Immature natural killer cell (primary cell): ENCODE measurements around the gene IGFBP4. TPM values are rescaled to one million over a fixed set of nuclear protein-coding genes. Genes with fewer than 3 reads are reported as not detected.
"Not testable (repeated sequence)": the region's sequence is repeated elsewhere in the genome, so short reads cannot be mapped to it uniquely, and the experiment has no call there.

Experiments
- DNase-seq, 3 donors: peaks; one replicate each; pipeline ENCODE4 v3.0.0; 2022; ENCODE audit warnings: mixed read lengths in 1 of 3
- H3K27ac Mint-ChIP-seq, 6 donors: one replicate each; pipeline ENCODE4 v1.8.0; 2020; ENCODE audit warnings: mixed read lengths in 6 of 6, mild to moderate bottlenecking in 5 of 6, inconsistent platforms in 4 of 6, moderate library complexity in 3 of 6
- H3K27me3 Mint-ChIP-seq, 3 donors: one replicate each; pipeline ENCODE4 v1.8.0; 2020 to 2021; ENCODE audit warnings: low read depth in 3 of 3, mild to moderate bottlenecking in 3 of 3, mixed read lengths in 3 of 3, moderate library complexity in 3 of 3, inconsistent platforms in 1 of 3
- H3K36me3 Mint-ChIP-seq, 3 donors: one replicate each; pipeline ENCODE4 v1.8.0; 2020; ENCODE audit warnings: mixed read lengths in 3 of 3, inconsistent platforms in 2 of 3, mild to moderate bottlenecking in 2 of 3
- H3K4me1 Mint-ChIP-seq, 2 donors: one replicate each; pipeline ENCODE4 v1.8.0; 2020; ENCODE audit warnings: inconsistent platforms in 2 of 2, mild to moderate bottlenecking in 2 of 2, mixed read lengths in 2 of 2, moderate library complexity in 1 of 2
- H3K4me3 Mint-ChIP-seq, 5 donors: one replicate each; pipeline ENCODE4 v1.8.0; 2020; ENCODE audit warnings: mild to moderate bottlenecking in 5 of 5, mixed read lengths in 5 of 5, inconsistent platforms in 3 of 5, moderate library complexity in 3 of 5
- H3K9me3 Mint-ChIP-seq, 6 donors: one replicate each; pipeline ENCODE4 v1.8.0; 2020; ENCODE audit warnings: mild to moderate bottlenecking in 6 of 6, mixed read lengths in 6 of 6, inconsistent platforms in 4 of 6, moderate library complexity in 3 of 6
- polyA plus RNA-seq, 3 donors: library from polyadenylated mRNA; unstranded; fragments of 300-500 nt; fragmentation: Illumina TruSeq; gene quantifications; one replicate each; pipeline ENCODE4 v1.2.3, GENCODE V29; 2021

The IGFBP4 gene
- polyA plus RNA-seq, result 10 to 100 TPM; 22.3 to 41.7 (median 36.2) TPM

DNA sequence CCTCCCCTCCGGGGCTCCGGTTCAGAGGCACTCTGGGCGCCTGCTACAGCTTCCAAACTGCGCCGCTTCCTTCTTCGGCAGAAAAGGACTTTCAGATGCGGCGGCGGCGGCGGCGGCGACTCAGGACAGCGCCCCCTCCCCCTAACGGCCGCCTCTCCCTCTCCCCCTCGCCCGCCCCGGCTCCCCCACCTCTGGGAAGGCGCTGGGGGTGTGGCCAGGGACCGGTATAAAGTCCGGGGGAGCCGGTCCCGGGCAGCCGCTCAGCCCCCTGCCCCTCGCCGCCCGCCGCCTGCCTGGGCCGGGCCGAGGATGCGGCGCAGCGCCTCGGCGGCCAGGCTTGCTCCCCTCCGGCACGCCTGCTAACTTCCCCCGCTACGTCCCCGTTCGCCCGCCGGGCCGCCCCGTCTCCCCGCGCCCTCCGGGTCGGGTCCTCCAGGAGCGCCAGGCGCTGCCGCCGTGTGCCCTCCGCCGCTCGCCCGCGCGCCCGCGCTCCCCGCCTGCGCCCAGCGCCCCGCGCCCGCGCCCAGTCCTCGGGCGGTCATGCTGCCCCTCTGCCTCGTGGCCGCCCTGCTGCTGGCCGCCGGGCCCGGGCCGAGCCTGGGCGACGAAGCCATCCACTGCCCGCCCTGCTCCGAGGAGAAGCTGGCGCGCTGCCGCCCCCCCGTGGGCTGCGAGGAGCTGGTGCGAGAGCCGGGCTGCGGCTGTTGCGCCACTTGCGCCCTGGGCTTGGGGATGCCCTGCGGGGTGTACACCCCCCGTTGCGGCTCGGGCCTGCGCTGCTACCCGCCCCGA is at the start of gene IGFBP4:
Gene IGFBP4 (plus strand): TSS at position 255 of the 792 bp plus-strand sequence. CDS start 286 bp downstream, at position 541.
- Mint-ChIP-seq H3K27ac (peak within 1 kb of the TSS in 5 of 6 donors; percentile 8 to 73 (median 56)), H3K9me3 (peaks cover 0 to 5% (median 1%) of the 10 kb centered on the region in 6 donors), H3K4me1 (peaks cover 34 to 37% of the 10 kb centered on the region in 2 donors), H3K27me3 (peaks cover 19 to 26% (median 20%) of the 10 kb centered on the region in 3 donors), H3K4me3 (peak within 1 kb of the TSS; percentile 79 to 88 (median 83)), H3K36me3 (peaks cover 0 to 4% (median 0%) of the 10 kb centered on the region in 3 donors)
- peak; percentile 61 to 69 (median 64) for DNase-seq

DNA sequence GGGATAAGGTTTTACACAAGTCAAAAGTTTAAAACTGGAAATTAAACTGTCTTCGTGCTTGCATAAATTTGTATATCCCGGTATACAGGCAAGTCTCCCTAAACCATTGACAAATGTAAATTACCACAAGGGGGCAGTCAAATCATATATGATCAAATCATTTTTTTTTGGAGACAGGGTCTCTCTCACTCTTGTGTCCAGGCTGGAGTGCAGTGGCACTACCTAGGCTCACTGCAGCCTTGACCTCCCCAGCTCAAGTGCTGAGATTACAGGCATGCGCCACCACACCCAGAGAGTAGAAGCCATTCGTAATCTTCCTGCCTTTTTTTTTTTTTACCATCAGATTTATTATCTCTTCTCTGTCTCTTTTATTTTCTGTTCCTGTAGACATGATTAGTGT is 44.1 kb upstream of the IGFBP4 start:
- H3K4me3 Mint-ChIP-seq, result no peak overlapping the region
- H3K27ac Mint-ChIP-seq, result peak overlapping the region in 1 of 6 donors; percentile 65
- peaks cover 0 to 3% (median 0%) of the 10 kb centered on the region in 3 donors for H3K36me3 Mint-ChIP-seq
- H3K27me3 Mint-ChIP-seq, result no peaks in the 10 kb centered on the region
- no peaks in the 10 kb centered on the region for H3K9me3 Mint-ChIP-seq
- peak; percentile 34 to 61 (median 44) for DNase-seq
- H3K4me1 Mint-ChIP-seq, result peaks cover 0 to 3% of the 10 kb centered on the region in 2 donors

DNA sequence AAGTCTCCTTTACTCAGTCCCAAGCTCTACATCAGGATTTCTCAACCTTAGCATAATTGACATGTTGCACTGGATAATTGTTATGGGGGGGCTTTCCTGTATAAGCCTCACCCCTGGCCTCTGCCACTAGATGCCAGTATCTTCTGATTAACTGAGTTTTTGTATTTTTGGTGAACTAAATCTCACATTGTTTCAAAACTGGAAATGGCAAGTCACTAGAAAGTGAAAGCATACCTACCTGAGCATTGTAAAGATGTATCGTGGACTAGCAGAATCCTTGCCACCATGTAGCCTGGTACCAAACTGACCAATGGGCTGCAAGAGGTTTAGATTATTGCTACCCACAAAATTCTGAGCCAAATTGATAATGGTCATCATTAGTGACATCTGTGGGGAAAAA is 40.6 kb upstream of the IGFBP4 start:
- no peak overlapping the region for H3K27ac Mint-ChIP-seq
- peaks cover 0 to 3% of the 10 kb centered on the region in 2 donors for H3K4me1 Mint-ChIP-seq
- no peak for DNase-seq

DNA sequence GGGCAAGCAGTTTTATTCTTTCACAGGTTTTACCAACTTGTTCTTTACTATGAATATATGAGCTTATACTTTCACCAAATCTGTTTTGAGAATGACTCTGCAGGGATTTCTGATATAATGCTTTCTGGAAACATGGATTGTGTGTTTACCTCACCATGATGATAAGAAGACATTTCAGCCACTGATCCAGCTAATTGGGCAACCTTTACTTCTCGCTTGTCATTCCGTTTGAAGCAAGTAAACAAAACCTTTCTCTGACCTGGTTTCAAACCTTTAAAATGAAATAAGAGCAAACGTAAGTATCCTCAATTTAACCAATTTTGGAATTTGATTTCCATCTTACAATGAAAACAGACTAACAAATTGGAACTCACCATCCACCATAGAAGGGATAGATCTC is 39.2 kb upstream of the IGFBP4 start:
- no peaks in the 10 kb centered on the region for H3K27me3 Mint-ChIP-seq
- H3K4me1 Mint-ChIP-seq, result peaks cover 0 to 3% of the 10 kb centered on the region in 2 donors
- no peak overlapping the region for H3K27ac Mint-ChIP-seq
- no peaks in the 10 kb centered on the region for H3K36me3 Mint-ChIP-seq
- H3K9me3 Mint-ChIP-seq, result no peaks in the 10 kb centered on the region
- H3K4me3 Mint-ChIP-seq, result no peak overlapping the region
- DNase-seq, result no peak

More for the DNA sequence above, 40.6 kb upstream of the IGFBP4 start:
- H3K9me3 Mint-ChIP-seq, result no peaks in the 10 kb centered on the region
- H3K4me3 Mint-ChIP-seq, result no peak overlapping the region
- no peaks in the 10 kb centered on the region for H3K27me3 Mint-ChIP-seq
- H3K36me3 Mint-ChIP-seq, result no peaks in the 10 kb centered on the region

DNA sequence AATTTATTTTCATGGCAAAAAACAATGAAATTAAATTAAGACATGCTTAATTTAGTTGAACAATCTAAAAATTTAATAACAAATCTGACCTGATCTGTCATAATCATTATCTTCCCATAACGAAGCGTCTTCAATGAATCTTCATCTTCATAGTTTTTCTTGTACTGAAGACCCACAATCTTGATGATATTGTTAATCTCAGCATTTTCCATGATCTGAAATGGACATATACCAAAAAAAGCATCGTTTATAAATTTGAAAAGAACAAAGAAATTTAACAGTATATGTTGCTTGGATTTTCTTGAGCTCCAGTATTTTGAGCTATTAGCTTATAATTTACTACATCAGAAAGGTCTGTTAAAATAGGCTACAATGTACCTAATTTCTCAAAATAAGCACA is 35.8 kb upstream of the IGFBP4 start:
- no peaks in the 10 kb centered on the region for H3K36me3 Mint-ChIP-seq
- H3K9me3 Mint-ChIP-seq, result no peaks in the 10 kb centered on the region
- no peak overlapping the region for H3K4me3 Mint-ChIP-seq
- H3K27me3 Mint-ChIP-seq, result no peaks in the 10 kb centered on the region
- no peak overlapping the region for H3K27ac Mint-ChIP-seq
- DNase-seq, result no peak
- peaks cover 0 to 3% of the 10 kb centered on the region in 2 donors for H3K4me1 Mint-ChIP-seq

DNA sequence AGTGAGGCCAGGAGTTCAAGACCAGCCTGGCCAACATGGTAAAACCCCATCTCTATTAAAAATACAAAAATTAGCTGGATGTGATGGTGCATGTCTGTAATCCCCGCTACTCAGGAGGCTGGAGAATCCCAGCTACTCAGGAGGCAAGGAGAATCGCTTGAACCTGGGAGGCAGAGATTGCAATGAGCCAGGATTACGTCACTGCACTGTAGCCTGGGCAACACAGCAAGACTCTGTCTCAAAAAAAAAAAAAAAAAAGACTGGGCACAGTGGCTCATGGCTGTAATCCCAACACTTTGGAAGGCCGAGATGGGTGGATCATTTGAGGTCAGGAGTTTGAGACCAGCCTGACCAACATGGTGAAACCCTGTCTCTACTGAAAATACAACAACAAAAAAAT is 33.7 kb upstream of the IGFBP4 start:
- not testable (repeated sequence) for H3K36me3 Mint-ChIP-seq, H3K9me3 Mint-ChIP-seq, DNase-seq, H3K27ac Mint-ChIP-seq, H3K27me3 Mint-ChIP-seq, H3K4me1 Mint-ChIP-seq, H3K4me3 Mint-ChIP-seq

DNA sequence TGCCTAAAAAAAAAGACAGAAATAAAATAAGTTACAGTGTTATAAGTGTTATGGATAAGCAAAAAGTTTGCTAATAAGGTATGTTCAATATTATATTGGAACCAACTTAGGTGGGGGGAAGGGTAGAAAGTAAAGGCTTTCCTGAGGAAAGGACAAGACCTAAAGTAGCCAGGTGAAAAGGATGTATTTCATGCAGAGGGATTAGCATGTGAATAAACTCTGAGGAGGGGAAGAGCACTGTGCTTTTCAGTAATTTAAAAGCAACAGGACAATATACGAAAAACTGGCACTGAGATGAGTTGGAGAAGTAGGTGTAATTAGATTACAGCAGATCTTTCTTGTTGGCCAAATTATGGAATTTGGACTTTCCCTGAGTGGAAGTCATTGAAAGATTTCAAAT is 33.2 kb upstream of the IGFBP4 start:
- H3K27me3 Mint-ChIP-seq, result no peaks in the 10 kb centered on the region
- H3K36me3 Mint-ChIP-seq, result no peaks in the 10 kb centered on the region
- H3K27ac Mint-ChIP-seq, result peak overlapping the region in 1 of 6 donors; percentile 43
- H3K4me3 Mint-ChIP-seq, result no peak overlapping the region
- no peaks in the 10 kb centered on the region for H3K9me3 Mint-ChIP-seq
- no peaks in the 10 kb centered on the region for H3K4me1 Mint-ChIP-seq
- no peak for DNase-seq

DNA sequence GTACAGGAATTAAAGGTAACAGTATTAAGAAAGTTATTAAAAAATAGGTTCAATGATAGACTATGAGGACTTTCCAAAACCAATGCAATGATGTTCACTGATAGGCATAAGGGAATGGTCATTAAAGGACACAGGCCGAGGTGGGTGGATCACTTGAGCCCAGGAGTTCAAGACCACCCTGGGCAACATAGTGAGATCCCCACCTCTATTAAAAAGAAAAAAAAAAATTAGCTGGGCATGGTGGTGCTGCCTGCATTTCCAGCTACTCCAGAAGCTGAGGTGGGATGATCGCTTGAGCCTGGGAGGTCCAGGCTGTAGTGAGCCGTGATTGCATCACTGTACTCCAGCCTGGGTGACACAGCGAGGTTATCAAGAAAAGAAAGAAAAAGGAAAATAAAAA is 31.4 kb upstream of the IGFBP4 start:
- H3K4me1 Mint-ChIP-seq, result peaks cover 3 to 5% of the 10 kb centered on the region in 2 donors
- H3K9me3 Mint-ChIP-seq, result no peaks in the 10 kb centered on the region

DNA sequence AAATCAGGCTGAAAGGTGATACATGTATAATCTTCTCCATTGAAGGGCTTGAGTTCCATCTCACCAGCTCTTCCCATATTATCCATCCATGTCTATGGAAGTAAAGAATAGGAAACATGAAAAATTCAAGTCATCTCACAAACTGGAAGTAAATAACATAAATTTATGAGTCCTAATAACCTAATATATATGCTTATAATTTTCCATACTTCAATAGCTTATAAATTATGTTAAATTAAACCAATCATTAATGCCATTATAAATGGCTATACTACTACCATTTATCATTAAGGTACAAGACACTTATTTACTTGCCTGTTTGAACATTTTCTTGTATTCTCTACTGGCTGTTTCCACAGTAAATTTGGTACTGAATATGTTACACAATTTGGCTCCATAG is 30.4 kb upstream of the IGFBP4 start:
- peaks cover 11 to 16% of the 10 kb centered on the region in 2 donors for H3K4me1 Mint-ChIP-seq
- H3K9me3 Mint-ChIP-seq, result no peaks in the 10 kb centered on the region
- no peak overlapping the region for H3K4me3 Mint-ChIP-seq
- no peak overlapping the region for H3K27ac Mint-ChIP-seq
- peaks cover 3 to 4% (median 3%) of the 10 kb centered on the region in 3 donors for H3K27me3 Mint-ChIP-seq
- DNase-seq, result no peak
- H3K36me3 Mint-ChIP-seq, result no peaks in the 10 kb centered on the region

More for the DNA sequence above, 31.4 kb upstream of the IGFBP4 start:
- H3K36me3 Mint-ChIP-seq, result no peaks in the 10 kb centered on the region
- H3K27me3 Mint-ChIP-seq, result no peaks in the 10 kb centered on the region
- no peak overlapping the region for H3K4me3 Mint-ChIP-seq
- DNase-seq, result no peak
- H3K27ac Mint-ChIP-seq, result no peak overlapping the region

DNA sequence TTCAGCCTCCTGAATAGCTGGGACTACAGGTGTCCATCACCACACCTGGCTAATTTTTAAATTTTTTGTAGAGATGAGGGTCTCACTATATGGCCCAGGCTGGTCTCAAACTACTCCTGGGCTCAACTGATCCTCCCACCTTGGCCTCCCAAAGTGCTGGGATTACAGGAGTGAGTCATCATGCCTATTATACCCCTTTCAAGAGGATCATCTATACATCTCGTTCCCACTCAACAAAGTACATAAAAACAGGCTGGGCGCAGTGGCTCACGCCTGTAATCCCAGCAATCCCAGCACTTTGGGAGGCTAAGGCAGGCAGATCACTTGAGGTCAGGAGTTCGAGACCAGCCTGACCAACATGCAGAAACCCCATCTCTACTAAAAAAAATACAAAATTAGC is 28.9 kb upstream of the IGFBP4 start:
- H3K4me1 Mint-ChIP-seq, result peaks cover 17 to 24% of the 10 kb centered on the region in 2 donors
- DNase-seq, H3K4me3 Mint-ChIP-seq, H3K36me3 Mint-ChIP-seq, H3K27ac Mint-ChIP-seq, H3K27me3 Mint-ChIP-seq, H3K9me3 Mint-ChIP-seq: not testable (repeated sequence)

DNA sequence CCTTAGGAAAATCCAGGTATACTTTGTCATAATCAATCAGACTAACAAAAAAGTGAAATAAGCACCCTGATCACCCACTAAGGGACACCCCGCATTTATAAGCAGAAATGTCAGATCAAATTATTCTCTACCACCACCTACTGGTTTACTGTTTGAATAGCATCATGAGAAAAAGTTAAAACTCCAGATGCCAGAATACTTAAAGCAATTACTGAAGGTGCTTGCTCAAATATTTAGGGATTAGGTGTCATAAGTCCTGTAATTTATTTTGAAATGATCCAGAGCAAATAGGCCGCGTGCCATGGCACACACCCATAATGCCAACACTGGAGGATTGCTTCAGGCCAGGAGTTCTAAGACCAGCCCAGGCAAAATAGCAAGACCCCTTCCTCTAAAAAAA is 27.9 kb upstream of the IGFBP4 start:
- Mint-ChIP-seq H3K27ac (no peak overlapping the region), H3K4me3 (peak overlapping the region in 1 of 5 donors; percentile 43), H3K27me3 (peaks cover 4 to 10% (median 4%) of the 10 kb centered on the region in 3 donors), H3K4me1 (peaks cover 17 to 28% of the 10 kb centered on the region in 2 donors), H3K9me3 (no peaks in the 10 kb centered on the region), H3K36me3 (no peaks in the 10 kb centered on the region)
- DNase-seq, result peak; percentile 36 to 44 (median 42)

DNA sequence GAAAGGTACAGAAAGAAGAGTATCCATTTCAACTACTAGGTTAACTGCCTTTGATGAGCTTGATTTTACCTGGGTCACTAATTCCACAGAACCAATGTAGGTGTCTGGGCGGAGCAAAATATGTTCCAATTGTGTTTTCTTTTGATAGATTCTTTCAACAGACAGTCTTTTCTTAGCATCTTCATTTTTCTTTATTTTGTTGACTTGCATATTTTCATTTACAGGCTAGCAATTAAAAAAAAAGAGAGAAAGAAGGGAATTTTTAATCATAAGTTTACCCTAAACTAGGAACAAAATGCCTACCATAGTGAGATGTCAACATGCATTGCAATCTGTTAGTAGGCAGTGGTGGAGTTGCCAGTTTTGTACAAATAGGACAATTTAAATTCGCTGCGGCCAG is 26.6 kb upstream of the IGFBP4 start:
- Mint-ChIP-seq H3K4me1 (peaks cover 17 to 28% of the 10 kb centered on the region in 2 donors), H3K9me3 (no peaks in the 10 kb centered on the region), H3K4me3 (peak overlapping the region; percentile 89 to 98 (median 90))

DNA sequence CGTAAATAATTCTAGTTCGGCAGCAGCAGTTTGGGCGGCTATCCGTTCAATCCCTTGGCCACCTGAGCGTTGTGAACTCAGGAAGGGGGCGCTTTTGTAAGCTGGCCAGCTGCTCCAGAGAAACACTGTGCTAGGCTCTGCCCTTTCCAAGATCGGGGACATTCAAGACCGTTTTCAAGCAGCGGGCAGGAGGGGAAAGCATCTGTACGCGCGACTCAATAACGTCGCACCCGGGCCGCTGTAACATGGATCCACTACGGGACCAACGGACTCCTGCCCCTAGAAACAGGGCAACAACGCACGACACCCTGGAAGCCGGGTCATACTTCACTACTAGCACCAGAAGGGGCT is 26.0 kb upstream of the IGFBP4 start:
- Mint-ChIP-seq H3K27ac (peak overlapping the region in 4 of 6 donors; percentile 7 to 86 (median 62)), H3K36me3 (no peaks in the 10 kb centered on the region), H3K27me3 (peaks cover 4 to 10% (median 4%) of the 10 kb centered on the region in 3 donors), H3K9me3 (no peaks in the 10 kb centered on the region), H3K4me1 (peaks cover 17 to 28% of the 10 kb centered on the region in 2 donors), H3K4me3 (peak overlapping the region; percentile 89 to 98 (median 90))
- DNase-seq, result no peak

More for the DNA sequence above, 26.6 kb upstream of the IGFBP4 start:
- no peak for DNase-seq
- H3K27ac Mint-ChIP-seq, result no peak overlapping the region
- no peaks in the 10 kb centered on the region for H3K36me3 Mint-ChIP-seq
- peaks cover 4 to 10% (median 4%) of the 10 kb centered on the region in 3 donors for H3K27me3 Mint-ChIP-seq

DNA sequence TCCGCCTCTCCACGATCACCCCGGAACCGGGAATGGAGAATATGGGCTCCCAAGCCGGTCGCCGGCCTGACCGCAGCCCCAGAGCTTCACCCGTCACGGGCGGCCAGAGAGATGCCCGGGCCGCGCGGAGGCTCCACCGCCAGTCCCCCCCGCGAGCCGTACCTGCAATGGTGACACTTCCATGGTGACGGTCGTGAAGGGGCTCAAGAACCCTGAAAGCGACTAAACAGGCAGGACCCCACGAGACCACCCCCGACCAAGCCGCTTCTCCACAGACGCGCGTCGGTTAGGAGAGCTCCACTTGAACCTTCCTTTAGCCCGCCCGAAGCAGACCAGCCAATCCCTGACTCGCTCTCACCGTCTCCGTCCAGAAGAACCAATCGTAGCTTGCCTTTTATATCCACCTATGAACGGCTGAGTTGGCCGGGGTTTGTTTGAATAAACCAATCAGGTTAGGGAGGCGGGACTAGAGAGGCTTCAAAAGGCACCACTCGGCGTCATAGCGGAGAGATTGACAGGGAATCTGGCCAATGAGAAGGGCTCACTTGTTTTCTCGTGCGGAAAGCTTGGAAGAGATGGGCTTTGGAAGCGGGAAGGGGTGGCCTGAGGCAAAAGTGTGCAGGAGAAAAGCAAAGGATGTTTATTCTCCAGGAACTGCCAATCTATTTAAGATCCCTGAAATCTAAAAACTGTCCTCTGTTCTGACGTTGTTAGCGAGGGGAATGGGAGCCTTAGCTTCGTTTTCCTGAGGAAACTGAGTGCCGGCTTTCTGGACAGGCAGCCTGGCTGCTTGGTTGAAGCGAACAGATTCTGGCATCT is 25.4 kb upstream of the IGFBP4 start, which contains the start of gene TOP2A:
Gene TOP2A (minus strand): TSS at position 288 of the 819 bp plus-strand sequence. CDS start 105 bp downstream, at position 183.
- peak; percentile 98 to 99 (median 98) for DNase-seq
- H3K27ac Mint-ChIP-seq, result peak within 1 kb of the TSS; percentile 63 to 86 (median 68)
- peak within 1 kb of the TSS; percentile 89 to 98 (median 90) for H3K4me3 Mint-ChIP-seq
- peaks cover 4 to 10% (median 6%) of the 10 kb centered on the region in 3 donors for H3K27me3 Mint-ChIP-seq
- H3K4me1 Mint-ChIP-seq, result peaks cover 17 to 28% of the 10 kb centered on the region in 2 donors
- no peaks in the 10 kb centered on the region for H3K36me3 Mint-ChIP-seq
- H3K9me3 Mint-ChIP-seq, result no peaks in the 10 kb centered on the region
